A549 (cell line): Measurements from ENCODE around the gene TM4SF18. TPM values are rescaled to one million over a fixed set of nuclear protein-coding genes. Genes with fewer than 3 reads are reported as not detected.

Source experiments
- ATAC-seq, 2 experiments: fragments of 200-7000 bp in 1 of 2; fragments of >200 bp in 1 of 2; cut with Nextera tagmentation in 1 of 2; cut with Tn5 transposase in 1 of 2; 3 replicates each; pipeline versions ENCODE4 v1.8.0 to v1.9.1; 2018 to 2020; ENCODE audit warnings: mild to moderate bottlenecking in 1 of 2, moderate library complexity in 1 of 2
- CTCF ChIA-PET: fragments of 300-600 bp; sonication (Branson Sonifier 250); formaldehyde crosslinking; extraction: SDS; loops from one replicate; lab custom pipeline; 2021; ENCODE audit warnings: antibody characterized with exemption, inconsistent platforms; lab: Yijun Ruan, JAX
- POLR2A ChIA-PET: fragments of 350-600 bp; formaldehyde crosslinking; extraction: SDS; loops from one replicate; lab custom pipeline; 2021; ENCODE audit warnings: antibody characterized with exemption, inconsistent platforms; lab: Yijun Ruan, JAX
- DNase-seq, 2 experiments: peaks; one replicate each; pipeline versions ENCODE4 v3.0.0 to v3.0.0-alpha.2; 2011 to 2016; ENCODE audit warnings: low read depth in 1 of 2, low spot score in 1 of 2
- FAIRE-seq: peaks from 2 replicates; lab custom pipeline; 2011; peaks lifted over from hg19 to GRCh38; lab: Jason Lieb, UNC
- H3K27ac ChIP-seq, 2 experiments: fragments of >200 bp; sonication (Bioruptor Twin); formaldehyde crosslinking; 3 replicates each; pipeline ENCODE4 v1.5.1; 2016 to 2017
- H3K4me1 ChIP-seq: fragments of >200 bp; sonication (Bioruptor Twin); formaldehyde crosslinking; 3 replicates; pipeline ENCODE4 v1.6.1; 2016
- H3K4me2 ChIP-seq: fragments of >200 bp; sonication (Bioruptor Twin); formaldehyde crosslinking; 3 replicates; pipeline ENCODE4 v1.6.1; 2016
- H3K4me3 ChIP-seq: fragments of >200 bp; sonication (Bioruptor Twin); formaldehyde crosslinking; 3 replicates; pipeline ENCODE4 v1.5.1; 2016
- H3K9me3 ChIP-seq: fragments of >200 bp; sonication (Bioruptor Twin); formaldehyde crosslinking; 3 replicates; pipeline ENCODE4 v1.6.1; 2016
- ATOH8 ChIP-seq: fragments of 250-450 bp; sonication (Bioruptor Pico); IDR thresholded peaks from 2 replicates; pipeline ENCODE4 v1.5.0; 2020; ENCODE audit warnings: low read depth, mild to moderate bottlenecking, moderate library complexity
- CBX8 ChIP-seq: fragments of 200-600 bp; sonication (generic); IDR thresholded peaks from 2 replicates; pipeline ENCODE4 v1.6.1; 2016
- CHD2 ChIP-seq: fragments of 150-350 bp; IDR thresholded peaks from 2 replicates; pipeline ENCODE4 v1.6.1; 2014; ENCODE audit warnings: low read length; ENCODE audit not compliant: partially characterized antibody
- E2F6 ChIP-seq: IDR thresholded peaks from 2 replicates; pipeline ENCODE4 v1.6.1; 2012; ENCODE audit warnings: low read depth, borderline replicate concordance
- EHF ChIP-seq: fragments of 250-450 bp; sonication (Bioruptor Pico); IDR thresholded peaks from 2 replicates; pipeline ENCODE4 v1.5.0; 2020; ENCODE audit warnings: mild to moderate bottlenecking
- FOSL2 ChIP-seq, 2 experiments: fragments of 450-650 bp in 1 of 2; fragments of >200 bp in 1 of 2; sonication (Bioruptor Twin) in 1 of 2; formaldehyde crosslinking; IDR thresholded peaks; 2 replicates each; pipeline versions ENCODE4 v1.5.0 to v1.6.1; 2016 to 2020; ENCODE audit warnings: mild to moderate bottlenecking in 1 of 2, moderate library complexity in 1 of 2
- GATA3 ChIP-seq: IDR thresholded peaks from 2 replicates; pipeline ENCODE4 v1.6.1; 2012; ENCODE audit warnings: borderline replicate concordance
- HDAC2 ChIP-seq: fragments of 200-600 bp; sonication (generic); IDR thresholded peaks from 2 replicates; pipeline ENCODE4 v1.6.1; 2016
- HES2 ChIP-seq: fragments of >200 bp; sonication (Bioruptor Twin); formaldehyde crosslinking; IDR thresholded peaks from 2 replicates; pipeline ENCODE4 v1.6.1; 2016
- HMGXB4 ChIP-seq: fragments of 250-450 bp; sonication (Bioruptor Pico); IDR thresholded peaks from 2 replicates; pipeline ENCODE4 v1.5.0; 2021; ENCODE audit warnings: mild to moderate bottlenecking, moderate library complexity, borderline replicate concordance
- JUNB ChIP-seq: fragments of >200 bp; sonication (Bioruptor Twin); formaldehyde crosslinking; IDR thresholded peaks from 2 replicates; pipeline ENCODE4 v1.6.1; 2016
- KDM1A ChIP-seq: fragments of 200-600 bp; sonication (generic); IDR thresholded peaks from 2 replicates; pipeline ENCODE4 v1.6.1; 2016; ENCODE audit warnings: low read depth, mild to moderate bottlenecking
- MAFK ChIP-seq: fragments of 450-650 bp; IDR thresholded peaks from 2 replicates; pipeline ENCODE4 v1.6.1; 2014; ENCODE audit not compliant: partially characterized antibody
- MAX ChIP-seq: IDR thresholded peaks from 2 replicates; pipeline ENCODE4 v1.6.1; 2012
- MYC ChIP-seq: IDR thresholded peaks from 2 replicates; pipeline ENCODE4 v1.6.1; 2012; ENCODE audit warnings: mild to moderate bottlenecking, inconsistent platforms, low read length, improper control_type of control experiment, borderline replicate concordance
- NFE2L2 ChIP-seq: fragments of 150-350 bp; conservative IDR thresholded peaks from 2 replicates; pipeline ENCODE4 v1.6.1; 2014; ENCODE audit warnings: low read length
- PHF8 ChIP-seq: fragments of 200-600 bp; sonication (generic); IDR thresholded peaks from 2 replicates; pipeline ENCODE4 v1.6.1; 2016; ENCODE audit warnings: low read depth, mild to moderate bottlenecking, antibody characterized with exemption, moderate library complexity, borderline replicate concordance
- POLR2AphosphoS2 ChIP-seq: conservative IDR thresholded peaks from 2 replicates; pipeline ENCODE4 v1.6.1; 2012; ENCODE audit warnings: low read length, improper control_type of control experiment, inconsistent platforms
- RAD21 ChIP-seq, 2 experiments: fragments of >200 bp in 1 of 2; sonication (Bioruptor Twin) in 1 of 2; formaldehyde crosslinking in 1 of 2; IDR thresholded peaks in 1 of 2; conservative IDR thresholded peaks in 1 of 2; 2 replicates in 1 of 2; 3 replicates in 1 of 2; pipeline ENCODE4 v1.6.1; 2012 to 2018; ENCODE audit warnings: inconsistent platforms in 1 of 2
- RARB ChIP-seq: fragments of 250-450 bp; sonication (Bioruptor Pico); IDR thresholded peaks from 2 replicates; pipeline ENCODE4 v1.8.0; 2021; ENCODE audit warnings: mild to moderate bottlenecking, moderate library complexity
- RCOR1 ChIP-seq: fragments of 150-350 bp; IDR thresholded peaks from 2 replicates; pipeline ENCODE4 v1.6.1; 2014; ENCODE audit warnings: antibody characterized with exemption, low read length, low read depth
- RFX5 ChIP-seq: fragments of 450-650 bp; IDR thresholded peaks from 2 replicates; pipeline ENCODE4 v1.7.1; 2014; ENCODE audit warnings: antibody characterized with exemption, mild to moderate bottlenecking, moderate library complexity
- SMC3 ChIP-seq: fragments of >200 bp; sonication (Bioruptor Twin); formaldehyde crosslinking; IDR thresholded peaks from 3 replicates; pipeline ENCODE4 v1.6.1; 2018; ENCODE audit warnings: inconsistent platforms
- SREBF2 ChIP-seq: fragments of 450-650 bp; IDR thresholded peaks from 2 replicates; pipeline ENCODE4 v1.6.1; 2014; ENCODE audit warnings: mild to moderate bottlenecking, moderate library complexity
- ZC3H11A ChIP-seq: fragments of 450-650 bp; IDR thresholded peaks from 2 replicates; pipeline ENCODE4 v1.6.1; 2014; ENCODE audit warnings: antibody characterized with exemption, mild to moderate bottlenecking
- ZFP36 ChIP-seq: fragments of 450-650 bp; IDR thresholded peaks from 2 replicates; pipeline ENCODE4 v1.6.1; 2014; ENCODE audit warnings: borderline replicate concordance; ENCODE audit not compliant: partially characterized antibody
- WGBS: methylation state at CpG from one replicate; pipeline ENCODE4 v1.1.6; 2017; ENCODE audit errors: missing lambda C conversion rate; 5-methylcytosine and 5-hydroxymethylcytosine counted together
- polyA plus RNA-seq, 4 experiments: library from polyadenylated mRNA; depleted of rRNA in 3 of 4; stranded (reverse); fragments of >200 nt; fragmentation: RNase III in 1 of 4; extraction: RNeasy Plus Mini Kit Qiagen cat#74134 plus additional on column Dnase treatment in 1 of 4; gene quantifications; 2 replicates in 3 of 4; 3 replicates in 1 of 4; pipeline ENCODE4 v1.2.3, GENCODE V29; 2011 to 2017

The TM4SF18 gene
- polyA plus RNA-seq, 2 of the 4 experiments (the other 2 are of a cell fraction) = 51.3 to 99.8 TPM

GRCh38 chr3:149366031-149366430, 32.6 kb upstream of the TM4SF18 start:
- peak overlapping the region in 1 of 2 experiments; percentile 13; a peak in 2 of 6 replicates for H3K27ac ChIP-seq
- H3K4me1 ChIP-seq = peaks cover 50% of the 10 kb centered on the region
- H3K4me3 ChIP-seq = no peak overlapping the region
- no peak for TF ChIP-seq HES2
- TF ChIP-seq E2F6 = no peak
- TF ChIP-seq RFX5 = no peak
- TF ChIP-seq HMGXB4 (CRISPR knock-in tag) = no peak
- TF ChIP-seq FOSL2 (IDR thresholded peaks at IDR 0.05) = no peak
- TF ChIP-seq FOSL2 (CRISPR knock-in tag; IDR thresholded peaks at IDR 0.05) = no peak
- TF ChIP-seq MAFK = no peak
- TF ChIP-seq RARB = no peak
- TF ChIP-seq ZC3H11A = no peak
- TF ChIP-seq EHF = no peak
- no peak for TF ChIP-seq POLR2AphosphoS2
- TF ChIP-seq KDM1A = no peak
- no peak for TF ChIP-seq MYC
- no peak for TF ChIP-seq ZFP36
- TF ChIP-seq SREBF2 = no peak
- no peak for TF ChIP-seq NFE2L2
- TF ChIP-seq JUNB = no peak
- no peak for TF ChIP-seq RAD21 (conservative IDR thresholded peaks at IDR 0.05 in 1 of 2, IDR thresholded peaks at IDR 0.05 in 1 of 2)
- TF ChIP-seq CHD2 = no peak
- DNase-seq (no peak), FAIRE-seq (no peak), ATAC-seq (no peak)
- H3K4me2 ChIP-seq = no peak overlapping the region
- H3K9me3 ChIP-seq = no peaks in the 10 kb centered on the region
- ChIA-PET CTCF (interaction anchor here (0.9 to 1.7 kb wide), 2 partner anchors 18 to 115 kb away, joined by 4 read pairs; no protein-coding TSS in a partner anchor), POLR2A (no interaction called here)
- WGBS = 91% methylated on average over 2 of the region's 2 CpGs

- Histone ChIP-seq H3K27ac (no peak overlapping the region), H3K4me1 (peaks cover 36% of the 10 kb centered on the region), H3K4me3 (no peak overlapping the region), H3K9me3 (no peaks in the 10 kb centered on the region)
- 93% methylated on average over 2 of the region's 2 CpGs for WGBS
- DNase-seq (no peak), ATAC-seq (no peak)
- POLR2A ChIA-PET = no interaction called here
- TF ChIP-seq RCOR1 = no peak
- TF ChIP-seq GATA3 = no peak
- TF ChIP-seq SMC3 = no peak
- TF ChIP-seq CBX8 = no peak
- no peak for TF ChIP-seq PHF8
- TF ChIP-seq KDM1A = no peak
- no peak for TF ChIP-seq ATOH8 (CRISPR knock-in tag)
- no peak for TF ChIP-seq FOSL2 (IDR thresholded peaks at IDR 0.05)
- TF ChIP-seq FOSL2 (CRISPR knock-in tag; IDR thresholded peaks at IDR 0.05) = no peak
- TF ChIP-seq HDAC2 = no peak
- TF ChIP-seq MAX = no peak
- TF ChIP-seq, all 56 proteins: peak for 0
- CTCF ChIA-PET = interaction anchor here (0.7 to 5.3 kb wide), 3 partner anchors 11 to 244 kb away, joined by 4 to 29 read pairs (median 5); no protein-coding TSS in a partner anchor
- FAIRE-seq = no peak
- no peak overlapping the region for H3K4me2 ChIP-seq
These were observed 31.2 kb upstream of the TM4SF18 start for GRCh38 chr3:149364624-149365023.
